CMK (cell line): Measurements from ENCODE around the gene ERN1.
A peak's percentile ranks its signal among the peaks of the same experiment; 100 is the strongest.

Experiments used
- DNase-seq: peaks from one replicate; pipeline ENCODE4 v3.0.0-alpha.2; 2010; ENCODE audit warnings: low read depth

Gene ERN1

GRCh38 chr17:64157669-64158180 lies 27.8 kb upstream of the ERN1 start:
- DNase-seq: no peak

GRCh38 chr17:64156670-64157069 lies 26.7 kb upstream of the ERN1 start:
- no peak for DNase-seq

- no peak for DNase-seq
Measured at GRCh38 chr17:64155751-64156544, 26.0 kb upstream of the ERN1 start.

GRCh38 chr17:64155129-64155528 lies 25.2 kb upstream of the ERN1 start:
- no peak for DNase-seq

- DNase-seq: no peak
Measured at GRCh38 chr17:64154717-64155116, 24.8 kb upstream of the ERN1 start.

GRCh38 chr17:64154313-64154695 lies 24.4 kb upstream of the ERN1 start:
- DNase-seq: no peak

- no peak for DNase-seq
Measured at GRCh38 chr17:64153565-64154312, 23.8 kb upstream of the ERN1 start.

- DNase-seq: no peak
Measured at GRCh38 chr17:64152428-64153125, 22.6 kb upstream of the ERN1 start.

GRCh38 chr17:64151016-64151368 lies 21.0 kb upstream of the ERN1 start:
- DNase-seq: no peak

GRCh38 chr17:64150237-64151015 lies 20.5 kb upstream of the ERN1 start:
- no peak for DNase-seq

GRCh38 chr17:64149196-64149595 lies 19.3 kb upstream of the ERN1 start:
- DNase-seq: no peak

- DNase-seq: no peak
Measured at GRCh38 chr17:64148699-64149098, 18.8 kb upstream of the ERN1 start.

GRCh38 chr17:64148017-64148631 lies 18.2 kb upstream of the ERN1 start:
- DNase-seq: no peak

GRCh38 chr17:64147110-64148016 lies 17.4 kb upstream of the ERN1 start:
- no peak for DNase-seq

- no peak for DNase-seq
Measured at GRCh38 chr17:64146418-64147109, 16.6 kb upstream of the ERN1 start.

- DNase-seq: peak; percentile 100
Measured at GRCh38 chr17:64145751-64146417, 15.9 kb upstream of the ERN1 start.

- no peak for DNase-seq
Measured at GRCh38 chr17:64145375-64145750, 15.4 kb upstream of the ERN1 start.

GRCh38 chr17:64139542-64139941 lies 9.6 kb upstream of the ERN1 start:
- no peak for DNase-seq

GRCh38 chr17:64138441-64138840 lies 8.5 kb upstream of the ERN1 start:
- DNase-seq: no peak
